HepG2 (cell line): Measurements from ENCODE around the gene KLF17. TPM values are rescaled to one million over a fixed set of nuclear protein-coding genes. Genes with fewer than 3 reads are reported as not detected.

ENCODE experiments used
- ATAC-seq: fragments of 200-7000 bp; cut with Tn5 transposase; 3 replicates; pipeline ENCODE4 v1.9.1; 2020; ENCODE audit warnings: mild to moderate bottlenecking, moderate library complexity
- BruUV-seq: library from RNA; stranded (reverse); fragments of 400-500 nt; replicated peaks from 2 replicates; lab custom pipeline; 2021; lab: Mats Ljungman, UMichigan
- CTCF ChIA-PET: fragments of 300-600 bp; formaldehyde crosslinking; extraction: SDS; loops from one replicate; lab custom pipeline; 2021; ENCODE audit warnings: low total read pairs, inconsistent platforms, low intra/inter-chr PET ratio; lab: Yijun Ruan, JAX
- POLR2A ChIA-PET: fragments of 350-600 bp; sonication (Branson Sonifier 250); formaldehyde crosslinking; loops from one replicate; lab custom pipeline; 2020; ENCODE audit warnings: antibody characterized with exemption, inconsistent platforms; lab: Yijun Ruan, JAX
- DNase-seq: peaks from one replicate; pipeline ENCODE4 v3.0.0-alpha.2; 2015; ENCODE audit warnings: low spot score
- FAIRE-seq: peaks from 3 replicates; lab custom pipeline; 2011; peaks lifted over from hg19 to GRCh38; lab: Jason Lieb, UNC
- H2AFZ ChIP-seq: one replicate; pipeline ENCODE4 v1.6.1; 2011; ENCODE audit warnings: low read length, inconsistent platforms
- H3K27ac ChIP-seq: fragments of 300-600 bp; 3 replicates; pipeline ENCODE4 v1.8.0; 2011; ENCODE audit warnings: mixed run types, mild to moderate bottlenecking, mixed read lengths, low read length, inconsistent platforms; ENCODE audit not compliant: insufficient read depth; ENCODE audit errors: extremely low read length
- H3K27me3 ChIP-seq, 2 experiments: fragments of 200-600 bp in 1 of 2; 2 replicates in 1 of 2; 3 replicates in 1 of 2; pipeline versions ENCODE4 v1.6.0 to v1.8.0; 2011; ENCODE audit warnings: low read length in 2 of 2, mild to moderate bottlenecking in 2 of 2, moderate library complexity in 2 of 2, inconsistent platforms in 1 of 2; ENCODE audit not compliant: insufficient read depth in 2 of 2, control insufficient read depth in 1 of 2
- H3K36me3 ChIP-seq, 2 experiments: fragments of 200-600 bp in 1 of 2; replicated peaks in 1 of 2; 2 replicates in 1 of 2; 3 replicates in 1 of 2; pipeline versions ENCODE4 v1.5.1 to v1.8.0; 2011; ENCODE audit warnings: low read length in 2 of 2, inconsistent platforms in 1 of 2; ENCODE audit not compliant: insufficient read depth in 2 of 2, control insufficient read depth in 1 of 2
- H3K4me1 ChIP-seq: 2 replicates; pipeline ENCODE4 v1.5.1; 2012; ENCODE audit warnings: low read length, inconsistent platforms; ENCODE audit not compliant: insufficient read depth
- H3K4me2 ChIP-seq: 2 replicates; pipeline ENCODE4 v1.6.0; 2011; ENCODE audit warnings: low read depth, low read length, inconsistent platforms
- H3K4me3 ChIP-seq, 3 experiments: fragments of 200-600 bp in 1 of 3; sonication (generic), shearing (Covaris generic) in 1 of 3; replicated peaks in 1 of 3; 2 replicates each; pipeline ENCODE4 v1.5.1; 2011 to 2016; ENCODE audit warnings: low read length in 3 of 3, inconsistent platforms in 2 of 3, low read depth in 2 of 3, mild to moderate bottlenecking in 2 of 3, control low read depth in 1 of 3, mixed read lengths in 1 of 3; ENCODE audit not compliant: insufficient read depth in 1 of 3
- H3K79me2 ChIP-seq: one replicate; pipeline ENCODE4 v1.6.1; 2011; ENCODE audit warnings: low read length, inconsistent platforms; ENCODE audit not compliant: insufficient read depth
- H3K9ac ChIP-seq: 2 replicates; pipeline ENCODE4 v1.6.0; 2011; ENCODE audit warnings: mild to moderate bottlenecking, low read depth, low read length, inconsistent platforms; ENCODE audit not compliant: insufficient read depth
- H3K9me3 ChIP-seq: 2 replicates; pipeline ENCODE4 v1.5.1; 2012; ENCODE audit warnings: mild to moderate bottlenecking, low read length
- H4K20me1 ChIP-seq: 2 replicates; pipeline ENCODE4 v1.6.0; 2011; ENCODE audit warnings: inconsistent platforms, mild to moderate bottlenecking, low read length, moderate library complexity; ENCODE audit not compliant: insufficient read depth
- NFRKB ChIP-seq: fragments of 450-650 bp; IDR thresholded peaks from 2 replicates; pipeline ENCODE4 v1.6.1; 2017
- SMYD3 ChIP-seq: sonication (generic); formaldehyde crosslinking; IDR thresholded peaks from 2 replicates; pipeline ENCODE4 v1.8.1; 2023; ENCODE audit warnings: mild to moderate bottlenecking, missing genetic modification reagents
- ZNF143 ChIP-seq: sonication (generic); formaldehyde crosslinking; IDR thresholded peaks from 2 replicates; pipeline ENCODE4 v1.4.0; 2020; ENCODE audit warnings: missing genetic modification reagents
- ZNF605 ChIP-seq: sonication (generic); formaldehyde crosslinking; IDR thresholded peaks from 2 replicates; pipeline ENCODE4 v1.8.0; 2022; ENCODE audit warnings: mild to moderate bottlenecking, missing genetic modification reagents
- WGBS: methylation state at CpG from one replicate; pipeline ENCODE4 v1.1.6; 2017; ENCODE audit warnings: low lambda C conversion rate; 5-methylcytosine and 5-hydroxymethylcytosine counted together
- in situ Hi-C: cut with HindIII; loops from 2 replicates; pipeline ENCODE4 v1.10.0; 2017; ENCODE audit warnings: low pct_unique_long_range_greater_than_20kb; ENCODE audit not compliant: extremely low pct_ligation_motif_present
- intact Hi-C: fragments of 100-400 bp; cut with micrococcal nuclease; formaldehyde crosslinking; loops from one replicate; pipeline ENCODE4 v1.10.0; 2022; ENCODE audit not compliant: unreplicated experiment
- polyA plus RNA-seq, 8 experiments: library from polyadenylated mRNA; depleted of rRNA in 3 of 8; stranded (reverse) in 7 of 8; unstranded in 1 of 8; fragments of >200 nt; fragmentation: Illumina TruSeq in 4 of 8; extraction: Trizol in 4 of 8; gene quantifications; 2 replicates each; pipeline versions ENCODE4 v1.2.1 to v1.2.3, GENCODE V29; 2011 to 2016; ENCODE audit warnings: low read depth in 4 of 8, missing spikeins in 1 of 8, mixed read lengths in 1 of 8; ENCODE audit not compliant: insufficient read depth in 1 of 8
- total RNA-seq, 5 experiments: library from RNA; depleted of rRNA; stranded (reverse); fragments of >200 nt; fragmentation: Illumina TruSeq; extraction: Trizol; gene quantifications; 2 replicates each; pipeline ENCODE4 v1.2.3, GENCODE V29; 2016; ENCODE audit warnings: low read depth in 1 of 5
- TF ChIP-seq, protein P1 (sequence below): sonication (generic); formaldehyde crosslinking; IDR thresholded peaks from 2 replicates; pipeline ENCODE4 v1.4.0; 2020; ENCODE audit warnings: mild to moderate bottlenecking, missing genetic modification reagents
- TF ChIP-seq, protein P2 (sequence below): sonication (generic); formaldehyde crosslinking; IDR thresholded peaks from 2 replicates; pipeline ENCODE4 v1.4.0; 2020; ENCODE audit warnings: missing genetic modification reagents
- TF ChIP-seq, protein P3 (sequence below): IDR thresholded peaks from 2 replicates; pipeline ENCODE4 v1.4.0; 2020; ENCODE audit warnings: mild to moderate bottlenecking, missing genetic modification reagents

KLF17 gene
- total and polyA plus RNA-seq, 2 of the 13 experiments (the other 11 are each of a cell fraction or from before 2014, with no cell fraction given), result not detected

DNA sequence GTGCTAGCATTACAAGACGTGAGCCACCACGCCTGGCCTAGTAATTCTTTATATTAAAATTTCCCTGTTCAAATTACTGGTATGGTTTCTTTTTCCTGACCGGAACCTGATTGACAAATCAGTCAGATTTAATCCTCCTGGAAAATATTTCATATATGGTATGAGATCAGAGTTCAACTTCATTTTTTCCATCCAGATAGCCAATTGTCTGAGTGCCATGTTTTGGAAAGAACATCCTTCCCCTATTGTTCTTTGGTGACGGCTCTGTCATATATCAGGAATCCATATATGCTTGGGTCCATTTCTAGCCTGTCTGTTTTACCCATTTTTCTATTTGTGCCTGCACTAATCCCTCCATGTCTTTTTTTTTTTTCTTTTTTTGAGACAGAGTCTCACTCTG, 39.1 kb upstream of the KLF17 start:
- H4K20me1 ChIP-seq, result no peaks in the 10 kb centered on the region
- no peak overlapping the region for H3K9ac ChIP-seq
- H3K27ac ChIP-seq, result no peak overlapping the region
- H3K4me3 ChIP-seq, result no peak overlapping the region
- WGBS, result 70% methylated on average over 4 of the region's 4 CpGs
- intact Hi-C loops, result no loop called here
- H3K9me3 ChIP-seq, result no peaks in the 10 kb centered on the region
- CTCF ChIA-PET, result no interaction called here
- no peak for FAIRE-seq
- H3K4me1 ChIP-seq, result no peaks in the 10 kb centered on the region
- no peak overlapping the region for H2AFZ ChIP-seq
- BruUV-seq, result no TSS peak
- peaks cover 0 to 11% of the 10 kb centered on the region in 2 experiments; a peak in 2 of 5 replicates for H3K27me3 ChIP-seq
- H3K4me2 ChIP-seq, result no peak overlapping the region
- in situ Hi-C loops, result no loop called here
- DNase-seq, result no peak
- TF ChIP-seq, protein P1, sequence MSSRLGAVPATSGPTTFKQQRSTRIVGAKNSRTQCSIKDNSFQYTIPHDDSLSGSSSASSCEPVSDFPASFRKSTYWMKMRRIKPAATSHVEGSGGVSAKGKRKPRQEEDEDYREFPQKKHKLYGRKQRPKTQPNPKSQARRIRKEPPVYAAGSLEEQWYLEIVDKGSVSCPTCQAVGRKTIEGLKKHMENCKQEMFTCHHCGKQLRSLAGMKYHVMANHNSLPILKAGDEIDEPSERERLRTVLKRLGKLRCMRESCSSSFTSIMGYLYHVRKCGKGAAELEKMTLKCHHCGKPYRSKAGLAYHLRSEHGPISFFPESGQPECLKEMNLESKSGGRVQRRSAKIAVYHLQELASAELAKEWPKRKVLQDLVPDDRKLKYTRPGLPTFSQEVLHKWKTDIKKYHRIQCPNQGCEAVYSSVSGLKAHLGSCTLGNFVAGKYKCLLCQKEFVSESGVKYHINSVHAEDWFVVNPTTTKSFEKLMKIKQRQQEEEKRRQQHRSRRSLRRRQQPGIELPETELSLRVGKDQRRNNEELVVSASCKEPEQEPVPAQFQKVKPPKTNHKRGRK (CRISPR knock-in tag), result no peak
- TF ChIP-seq, protein P2, sequence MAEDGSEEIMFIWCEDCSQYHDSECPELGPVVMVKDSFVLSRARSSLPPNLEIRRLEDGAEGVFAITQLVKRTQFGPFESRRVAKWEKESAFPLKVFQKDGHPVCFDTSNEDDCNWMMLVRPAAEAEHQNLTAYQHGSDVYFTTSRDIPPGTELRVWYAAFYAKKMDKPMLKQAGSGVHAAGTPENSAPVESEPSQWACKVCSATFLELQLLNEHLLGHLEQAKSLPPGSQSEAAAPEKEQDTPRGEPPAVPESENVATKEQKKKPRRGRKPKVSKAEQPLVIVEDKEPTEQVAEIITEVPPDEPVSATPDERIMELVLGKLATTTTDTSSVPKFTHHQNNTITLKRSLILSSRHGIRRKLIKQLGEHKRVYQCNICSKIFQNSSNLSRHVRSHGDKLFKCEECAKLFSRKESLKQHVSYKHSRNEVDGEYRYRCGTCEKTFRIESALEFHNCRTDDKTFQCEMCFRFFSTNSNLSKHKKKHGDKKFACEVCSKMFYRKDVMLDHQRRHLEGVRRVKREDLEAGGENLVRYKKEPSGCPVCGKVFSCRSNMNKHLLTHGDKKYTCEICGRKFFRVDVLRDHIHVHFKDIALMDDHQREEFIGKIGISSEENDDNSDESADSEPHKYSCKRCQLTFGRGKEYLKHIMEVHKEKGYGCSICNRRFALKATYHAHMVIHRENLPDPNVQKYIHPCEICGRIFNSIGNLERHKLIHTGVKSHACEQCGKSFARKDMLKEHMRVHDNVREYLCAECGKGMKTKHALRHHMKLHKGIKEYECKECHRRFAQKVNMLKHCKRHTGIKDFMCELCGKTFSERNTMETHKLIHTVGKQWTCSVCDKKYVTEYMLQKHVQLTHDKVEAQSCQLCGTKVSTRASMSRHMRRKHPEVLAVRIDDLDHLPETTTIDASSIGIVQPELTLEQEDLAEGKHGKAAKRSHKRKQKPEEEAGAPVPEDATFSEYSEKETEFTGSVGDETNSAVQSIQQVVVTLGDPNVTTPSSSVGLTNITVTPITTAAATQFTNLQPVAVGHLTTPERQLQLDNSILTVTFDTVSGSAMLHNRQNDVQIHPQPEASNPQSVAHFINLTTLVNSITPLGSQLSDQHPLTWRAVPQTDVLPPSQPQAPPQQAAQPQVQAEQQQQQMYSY (CRISPR knock-in tag), result no peak
- TF ChIP-seq, protein P3, sequence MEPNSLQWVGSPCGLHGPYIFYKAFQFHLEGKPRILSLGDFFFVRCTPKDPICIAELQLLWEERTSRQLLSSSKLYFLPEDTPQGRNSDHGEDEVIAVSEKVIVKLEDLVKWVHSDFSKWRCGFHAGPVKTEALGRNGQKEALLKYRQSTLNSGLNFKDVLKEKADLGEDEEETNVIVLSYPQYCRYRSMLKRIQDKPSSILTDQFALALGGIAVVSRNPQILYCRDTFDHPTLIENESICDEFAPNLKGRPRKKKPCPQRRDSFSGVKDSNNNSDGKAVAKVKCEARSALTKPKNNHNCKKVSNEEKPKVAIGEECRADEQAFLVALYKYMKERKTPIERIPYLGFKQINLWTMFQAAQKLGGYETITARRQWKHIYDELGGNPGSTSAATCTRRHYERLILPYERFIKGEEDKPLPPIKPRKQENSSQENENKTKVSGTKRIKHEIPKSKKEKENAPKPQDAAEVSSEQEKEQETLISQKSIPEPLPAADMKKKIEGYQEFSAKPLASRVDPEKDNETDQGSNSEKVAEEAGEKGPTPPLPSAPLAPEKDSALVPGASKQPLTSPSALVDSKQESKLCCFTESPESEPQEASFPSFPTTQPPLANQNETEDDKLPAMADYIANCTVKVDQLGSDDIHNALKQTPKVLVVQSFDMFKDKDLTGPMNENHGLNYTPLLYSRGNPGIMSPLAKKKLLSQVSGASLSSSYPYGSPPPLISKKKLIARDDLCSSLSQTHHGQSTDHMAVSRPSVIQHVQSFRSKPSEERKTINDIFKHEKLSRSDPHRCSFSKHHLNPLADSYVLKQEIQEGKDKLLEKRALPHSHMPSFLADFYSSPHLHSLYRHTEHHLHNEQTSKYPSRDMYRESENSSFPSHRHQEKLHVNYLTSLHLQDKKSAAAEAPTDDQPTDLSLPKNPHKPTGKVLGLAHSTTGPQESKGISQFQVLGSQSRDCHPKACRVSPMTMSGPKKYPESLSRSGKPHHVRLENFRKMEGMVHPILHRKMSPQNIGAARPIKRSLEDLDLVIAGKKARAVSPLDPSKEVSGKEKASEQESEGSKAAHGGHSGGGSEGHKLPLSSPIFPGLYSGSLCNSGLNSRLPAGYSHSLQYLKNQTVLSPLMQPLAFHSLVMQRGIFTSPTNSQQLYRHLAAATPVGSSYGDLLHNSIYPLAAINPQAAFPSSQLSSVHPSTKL (CRISPR knock-in tag), result no peak
- no peak for TF ChIP-seq NFRKB
- no peak for TF ChIP-seq ZNF605 (CRISPR knock-in tag)
- TF ChIP-seq SMYD3, result no peak
- TF ChIP-seq ZNF143, result no peak
- no peaks in the 10 kb centered on the region for H3K79me2 ChIP-seq
- no peak for ATAC-seq
- H3K36me3 ChIP-seq, result no peaks in the 10 kb centered on the region
- POLR2A ChIA-PET, result no interaction called here
